Measurements from ENCODE around the gene SLC12A4.

GRCh38 chr16:67893743-67894399, 74.6 kb downstream of the SLC12A4 start:
- TF ChIP-seq POLR2AphosphoS5 (IDR thresholded peaks at IDR 0.05; ENCODE audit: borderline replicate concordance, low read depth, low read length) = no peak
- TF ChIP-seq EZH2 (IDR thresholded peaks at IDR 0.05) = no peak
